ENCODE data around the gene CCDC158. TPM values are rescaled to one million over a fixed set of nuclear protein-coding genes. Genes with fewer than 3 reads are reported as not detected.

The CCDC158 gene
- total and polyA plus RNA-seq, 10 donors, result 0.02 to 0.24 (median 0.18) TPM; not detected in 4

DNA sequence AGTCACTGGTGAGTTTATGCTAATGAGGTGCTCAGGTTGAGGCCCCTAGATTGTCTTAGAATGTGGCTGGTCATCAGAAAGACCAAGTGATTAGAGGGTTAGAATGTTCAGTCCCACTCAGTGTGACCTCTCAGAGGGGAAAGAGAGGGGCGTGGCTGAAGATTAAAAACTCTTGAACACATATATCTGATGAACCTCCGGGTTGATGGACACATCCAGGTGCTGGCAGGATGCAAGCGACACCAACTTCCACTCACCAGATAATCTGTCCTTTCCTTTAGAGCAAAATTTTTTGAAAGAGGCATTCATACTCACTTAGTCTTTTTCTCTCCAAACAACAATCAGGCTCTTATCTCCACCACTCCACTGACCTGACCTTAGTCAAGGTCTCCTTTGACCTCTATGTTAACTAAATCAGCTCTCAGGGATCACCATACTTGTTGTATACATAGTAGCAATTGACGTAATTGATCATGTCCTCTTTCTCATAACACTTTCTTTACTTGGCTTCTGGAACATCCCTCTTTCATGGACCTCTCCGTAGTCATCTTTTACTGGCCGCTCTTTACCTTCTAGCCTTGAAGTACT lies 155.2 kb downstream of the CCDC158 start:
- H3K4me3 ChIP-seq, result no peak overlapping the region
- no peaks in the 10 kb centered on the region for H3K9me3 ChIP-seq
- no peaks in the 10 kb centered on the region for H3K27me3 ChIP-seq (replicated peaks in 1 of 7)
- no peak for TF ChIP-seq POLR2A (IDR thresholded peaks at IDR 0.05)
- no peak for TF ChIP-seq POLR2AphosphoS5 (IDR thresholded peaks at IDR 0.05)
- TF ChIP-seq, protein P1, sequence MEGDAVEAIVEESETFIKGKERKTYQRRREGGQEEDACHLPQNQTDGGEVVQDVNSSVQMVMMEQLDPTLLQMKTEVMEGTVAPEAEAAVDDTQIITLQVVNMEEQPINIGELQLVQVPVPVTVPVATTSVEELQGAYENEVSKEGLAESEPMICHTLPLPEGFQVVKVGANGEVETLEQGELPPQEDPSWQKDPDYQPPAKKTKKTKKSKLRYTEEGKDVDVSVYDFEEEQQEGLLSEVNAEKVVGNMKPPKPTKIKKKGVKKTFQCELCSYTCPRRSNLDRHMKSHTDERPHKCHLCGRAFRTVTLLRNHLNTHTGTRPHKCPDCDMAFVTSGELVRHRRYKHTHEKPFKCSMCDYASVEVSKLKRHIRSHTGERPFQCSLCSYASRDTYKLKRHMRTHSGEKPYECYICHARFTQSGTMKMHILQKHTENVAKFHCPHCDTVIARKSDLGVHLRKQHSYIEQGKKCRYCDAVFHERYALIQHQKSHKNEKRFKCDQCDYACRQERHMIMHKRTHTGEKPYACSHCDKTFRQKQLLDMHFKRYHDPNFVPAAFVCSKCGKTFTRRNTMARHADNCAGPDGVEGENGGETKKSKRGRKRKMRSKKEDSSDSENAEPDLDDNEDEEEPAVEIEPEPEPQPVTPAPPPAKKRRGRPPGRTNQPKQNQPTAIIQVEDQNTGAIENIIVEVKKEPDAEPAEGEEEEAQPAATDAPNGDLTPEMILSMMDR (IDR thresholded peaks at IDR 0.05 in 8 of 11, conservative IDR thresholded peaks at IDR 0.05 in 3 of 11), result no peak
- 79 to 84% (median 84%) methylated on average over 6 of the region's 6 CpGs for WGBS, 5 donors
- H3K4me1 ChIP-seq, result no peaks in the 10 kb centered on the region
- H3K27ac ChIP-seq, result no peak overlapping the region
- intact Hi-C loops (cut with DNase I; ENCODE audit: low total_unique reads), result no loop called here
- DNase-seq, result no peak
- no peaks in the 10 kb centered on the region for H3K36me3 ChIP-seq

Small RNA genes lying within 50 kb of the gene (small RNA-seq; reads per million reads assigned to genes)
- gene RF00278, result 0 reads per million in 4 donors
- gene RNU6-1000P, result 0 reads per million in 4 donors

Other genes with a start within 250 kb of the CCDC158 start
- 100 to 1,000 TPM; 107 to 201 (median 156) TPM for gene SCARB2, start 207.3 kb downstream of the CCDC158 start, total RNA-seq
- 10 to 100 TPM; 27.2 to 32.0 (median 28.8) TPM for gene SCARB2, start 207.3 kb downstream of the CCDC158 start, polyA plus RNA-seq
- gene FAM47E, start 169.4 kb downstream of the CCDC158 start, total RNA-seq, result 1 to 10 TPM in 6 of 7 donors, under 1 TPM in 1; 0.66 to 6.2 (median 2.4) TPM
- 1 to 10 TPM; 1.0 to 1.4 (median 1.3) TPM for gene FAM47E, start 169.4 kb downstream of the CCDC158 start, polyA plus RNA-seq
- gene STBD1, start 114.4 kb downstream of the CCDC158 start, total RNA-seq, result 1 to 10 TPM in 6 of 7 donors, under 1 TPM in 1; 0.79 to 3.1 (median 2.1) TPM
- gene STBD1, start 114.4 kb downstream of the CCDC158 start, polyA plus RNA-seq, result under 1 TPM; 0.26 to 0.29 (median 0.26) TPM
- 10 to 100 TPM in 4 of 7 donors, 1 to 10 TPM in 3; 6.9 to 23.9 (median 11.8) TPM for gene SHROOM3, start 14.1 kb upstream of the CCDC158 start, total RNA-seq
- 1 to 10 TPM in 1 of 3 donors, under 1 TPM in 2; 0.37 to 1.2 (median 0.44) TPM for gene SHROOM3, start 14.1 kb upstream of the CCDC158 start, polyA plus RNA-seq